Transverse colon (tissue), 4 donors: ENCODE data around the gene ADD1.

ENCODE experiments used
- CTCF ChIP-seq, 5 experiments: fragments of 200-600 bp in 3 of 5; fragments of 450-650 bp in 2 of 5; sonication (generic) in 3 of 5; IDR thresholded peaks; 1 replicate in 2 of 5; 2 replicates in 3 of 5; pipeline ENCODE4 v1.5.1; 2016 to 2017; ENCODE audit warnings: antibody characterized with exemption in 5 of 5, inconsistent platforms in 3 of 5, mild to moderate bottlenecking in 2 of 5, moderate library complexity in 1 of 5
- EP300 ChIP-seq: sonication (generic); formaldehyde crosslinking; IDR thresholded peaks from one replicate; pipeline ENCODE4 v1.6.1; 2017; ENCODE audit warnings: antibody characterized with exemption, low read depth
- POLR2A ChIP-seq: fragments of 450-650 bp; IDR thresholded peaks from one replicate; pipeline ENCODE4 v1.6.1; 2016; ENCODE audit warnings: antibody characterized with exemption, mild to moderate bottlenecking, moderate library complexity
- POLR2AphosphoS5 ChIP-seq, 3 donors: sonication (generic); formaldehyde crosslinking; IDR thresholded peaks; one replicate each; pipeline ENCODE4 v1.6.1; 2016; ENCODE audit warnings: antibody characterized with exemption in 3 of 3

GRCh38 chr4:2848449-2848848 lies 4.8 kb downstream of the ADD1 start:
- TF ChIP-seq CTCF (IDR thresholded peaks at IDR 0.05) (no peak), EP300 (no peak), POLR2AphosphoS5 (IDR thresholded peaks at IDR 0.05) (no peak), POLR2A (no peak)
